HG02571 (cell line): Measurements from ENCODE around the gene ACTR1A.
A peak's percentile ranks its signal among the peaks of the same experiment; 100 is the strongest.

ENCODE experiments used
- ATAC-seq: cut with Tn5 transposase; IDR thresholded peaks from one replicate; pipeline ENCODE4 v1.9.1; 2021; ENCODE audit warnings: mild to moderate bottlenecking, moderate library complexity; ENCODE audit not compliant: unreplicated experiment

Gene ACTR1A

DNA sequence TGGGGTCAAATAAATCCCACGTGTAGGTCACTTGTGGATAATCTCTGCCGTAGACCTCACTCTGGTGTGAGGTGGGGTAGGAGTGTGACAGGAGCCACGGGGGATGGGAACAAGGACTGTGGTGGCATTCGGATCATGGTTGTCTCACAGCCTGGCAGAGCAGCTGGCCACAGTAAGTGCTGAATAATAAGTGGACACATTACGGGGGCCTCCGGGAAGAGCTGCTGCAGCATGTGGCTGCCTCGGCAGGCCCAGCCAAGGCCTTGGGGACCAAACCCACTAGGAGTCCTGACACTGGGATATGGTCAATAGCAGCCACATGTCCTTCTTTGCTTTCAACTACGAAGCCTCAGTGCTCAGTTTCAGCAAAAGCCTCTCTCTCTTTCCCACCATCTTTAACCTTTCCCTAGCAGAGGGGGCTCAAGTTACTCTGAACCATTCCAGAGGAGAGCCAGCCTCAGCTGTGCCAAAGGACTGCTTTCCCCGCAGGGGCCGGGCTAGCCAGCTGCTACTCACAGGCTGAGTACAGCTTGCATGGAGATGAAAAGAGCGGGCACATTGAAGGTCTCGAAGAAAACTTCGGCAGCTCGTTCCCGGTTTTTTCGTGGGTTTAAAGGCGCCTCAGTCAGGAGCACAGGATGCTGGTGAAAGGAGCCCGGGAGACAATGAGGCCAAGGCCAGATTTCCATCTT lies 17.3 kb downstream of the ACTR1A start:
- ATAC-seq: no peak

- no peak for ATAC-seq
Measured at GRCh38 chr10:102484021-102484420, 18.5 kb downstream of the ACTR1A start.

- ATAC-seq: no peak
Measured at GRCh38 chr10:102480396-102480795, 22.1 kb downstream of the ACTR1A start.

GRCh38 chr10:102479651-102480050 lies 22.9 kb downstream of the ACTR1A start:
- ATAC-seq: no peak

- no peak for ATAC-seq
Measured at GRCh38 chr10:102476466-102477141, 25.9 kb downstream of the ACTR1A start.

- ATAC-seq: no peak
Measured at GRCh38 chr10:102475451-102476040, 27.0 kb downstream of the ACTR1A start.

GRCh38 chr10:102473445-102474331 lies 28.8 kb downstream of the ACTR1A start:
- no peak for ATAC-seq

DNA sequence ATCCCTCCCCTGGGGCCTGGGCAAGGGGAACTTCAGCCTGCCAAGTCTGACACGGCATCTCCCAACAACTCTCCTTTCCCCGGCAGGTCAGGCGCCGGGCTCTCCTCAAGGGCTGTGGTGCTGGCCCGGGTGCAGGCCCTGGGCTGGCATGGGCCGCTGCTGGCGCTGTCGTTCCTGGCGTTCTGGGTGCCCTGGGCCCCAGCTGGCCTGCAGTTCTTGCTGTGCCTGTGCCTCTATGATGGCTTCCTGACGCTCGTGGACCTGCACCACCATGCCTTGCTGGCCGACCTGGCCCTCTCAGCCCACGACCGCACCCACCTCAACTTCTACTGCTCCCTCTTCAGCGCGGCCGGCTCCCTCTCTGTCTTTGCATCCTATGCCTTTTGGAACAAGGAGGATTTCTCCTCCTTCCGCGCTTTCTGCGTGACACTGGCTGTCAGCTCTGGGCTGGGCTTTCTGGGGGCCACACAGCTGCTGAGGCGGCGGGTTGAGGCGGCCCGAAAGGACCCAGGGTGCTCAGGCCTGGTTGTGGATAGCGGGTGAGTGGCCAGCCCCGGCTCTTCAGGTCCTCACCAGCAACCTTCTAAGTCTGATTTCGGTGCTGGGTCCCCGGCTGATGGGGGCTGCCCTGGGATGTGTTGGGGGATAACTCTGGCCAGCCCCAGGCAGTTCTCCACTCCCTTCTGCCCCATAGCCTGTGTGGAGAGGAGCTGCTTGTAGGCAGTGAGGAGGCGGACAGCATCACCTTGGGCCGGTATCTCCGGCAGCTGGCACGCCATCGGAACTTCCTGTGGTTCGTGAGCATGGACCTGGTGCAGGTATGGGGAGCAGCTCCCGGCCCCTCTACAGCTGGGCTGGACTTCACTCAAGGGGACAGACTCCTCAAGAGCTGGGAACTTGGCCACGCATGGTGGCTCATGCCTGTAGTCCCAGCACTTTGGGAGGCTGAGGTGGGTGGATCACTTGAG lies 31.6 kb downstream of the ACTR1A start:
- ATAC-seq: no peak

GRCh38 chr10:102468683-102469082 lies 33.8 kb downstream of the ACTR1A start:
- ATAC-seq: no peak

GRCh38 chr10:102467971-102468438 lies 34.5 kb downstream of the ACTR1A start:
- no peak for ATAC-seq

DNA sequence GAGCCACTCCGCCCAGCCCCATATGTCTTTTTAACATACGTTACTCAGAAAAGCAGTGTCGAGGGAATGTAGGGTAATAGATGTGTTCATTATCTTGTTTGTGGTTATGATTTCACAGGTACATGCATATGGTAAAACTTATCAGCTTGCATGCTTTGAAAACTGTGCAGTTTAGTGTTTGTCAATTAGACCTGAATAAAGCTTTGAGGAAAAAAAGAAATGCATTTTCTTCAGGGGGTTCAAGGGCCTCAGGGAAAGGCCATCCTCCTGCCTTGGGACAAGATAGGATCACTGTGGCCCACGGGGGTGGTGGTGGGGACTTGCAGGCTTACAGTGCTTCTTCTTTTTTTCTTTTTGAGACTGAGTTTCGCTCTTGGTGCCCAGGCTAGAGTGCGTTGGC lies 35.2 kb downstream of the ACTR1A start:
- no peak for ATAC-seq

DNA sequence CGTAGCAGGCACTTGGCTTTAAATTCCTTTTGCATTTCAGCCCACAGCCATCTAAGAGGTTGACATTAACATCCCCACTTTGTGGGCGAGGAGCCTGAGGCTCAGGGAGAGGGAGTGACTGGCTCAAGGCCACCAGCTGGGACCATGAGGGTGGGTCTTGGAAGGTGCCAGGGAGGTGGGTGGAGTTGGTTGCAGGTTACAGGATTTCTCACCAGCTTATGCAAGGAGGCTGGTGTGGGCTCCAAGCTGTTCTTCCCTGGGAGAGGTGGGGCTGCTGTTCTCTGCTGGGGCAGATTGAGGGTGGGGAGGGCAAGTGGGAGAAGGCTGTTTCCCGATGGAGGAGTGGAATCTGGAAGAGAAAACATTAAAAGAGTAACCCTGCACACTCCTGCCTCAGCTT lies 37.0 kb downstream of the ACTR1A start:
- ATAC-seq: no peak

GRCh38 chr10:102463983-102464382 lies 38.5 kb downstream of the ACTR1A start:
- no peak for ATAC-seq

DNA sequence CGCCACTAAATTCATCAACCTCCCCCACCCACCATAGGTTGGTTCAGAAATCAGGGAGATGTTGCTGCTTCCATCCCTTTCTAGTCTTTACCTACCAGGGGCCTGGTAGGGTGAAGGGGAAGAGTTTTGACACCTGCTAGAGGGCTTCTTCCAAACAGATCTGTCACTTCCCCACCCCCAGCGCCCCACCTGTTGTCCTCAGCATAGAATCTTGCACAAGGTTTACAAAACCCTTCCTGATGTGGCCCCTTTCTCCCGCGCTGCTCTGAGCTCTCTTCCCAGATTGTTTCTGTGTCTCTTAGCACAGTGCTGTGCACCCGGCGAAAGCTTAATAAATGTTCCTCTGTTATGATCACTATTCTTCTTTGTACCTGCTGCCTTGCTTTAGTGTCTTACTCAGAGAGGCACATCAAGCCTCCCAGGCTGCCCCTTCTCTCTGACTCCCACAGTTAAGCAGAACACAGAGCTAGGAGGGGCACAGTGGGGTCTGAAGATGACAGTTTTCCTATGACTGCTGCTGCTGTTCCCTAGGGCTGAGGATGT lies 39.9 kb downstream of the ACTR1A start:
- ATAC-seq: no peak

DNA sequence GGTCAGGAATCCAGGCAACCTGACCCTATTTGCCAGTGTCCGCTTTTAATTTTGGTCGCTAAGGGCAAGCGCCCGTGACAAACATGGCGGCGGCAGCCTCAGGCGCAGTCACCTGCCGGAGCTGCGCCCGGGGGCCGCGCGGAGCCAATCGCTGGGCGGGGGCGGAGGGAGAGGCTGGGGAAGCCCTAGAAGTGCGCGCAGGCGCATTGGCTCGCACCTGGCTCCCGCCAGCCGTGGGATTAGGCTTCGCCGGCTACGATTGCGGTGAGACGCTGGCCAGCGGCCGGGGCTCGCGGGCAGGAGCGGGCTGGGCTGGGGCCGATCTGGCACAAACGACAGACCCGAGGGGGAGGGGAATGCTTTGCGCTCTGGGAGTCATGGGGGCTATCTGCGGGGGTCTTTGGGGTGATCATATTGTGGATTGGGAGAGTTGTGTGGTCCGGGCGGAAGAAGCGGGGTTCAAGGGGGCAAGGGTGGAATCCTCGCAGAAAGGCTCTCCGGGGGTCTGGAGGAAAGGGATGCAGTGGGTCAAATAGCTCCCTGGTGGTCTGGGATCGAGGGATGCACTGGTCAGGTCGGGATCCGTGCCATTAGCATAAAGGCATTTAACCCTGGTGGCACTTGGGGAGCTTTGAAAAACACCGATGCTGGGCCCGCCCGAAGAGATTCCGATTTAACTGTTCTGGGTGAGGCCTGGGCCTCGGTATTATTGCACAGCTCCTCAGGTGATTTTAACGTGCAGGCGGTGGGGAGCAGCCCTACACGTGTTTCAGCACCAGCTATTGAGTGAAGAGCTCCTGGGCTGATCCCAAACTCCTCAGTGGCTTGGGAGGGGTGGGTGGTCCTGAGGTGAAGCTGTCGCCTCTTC lies 41.1 kb downstream of the ACTR1A start:
- peak; percentile 85 for ATAC-seq

GRCh38 chr10:102460836-102461186 lies 41.7 kb downstream of the ACTR1A start:
- peak; percentile 23 for ATAC-seq

DNA sequence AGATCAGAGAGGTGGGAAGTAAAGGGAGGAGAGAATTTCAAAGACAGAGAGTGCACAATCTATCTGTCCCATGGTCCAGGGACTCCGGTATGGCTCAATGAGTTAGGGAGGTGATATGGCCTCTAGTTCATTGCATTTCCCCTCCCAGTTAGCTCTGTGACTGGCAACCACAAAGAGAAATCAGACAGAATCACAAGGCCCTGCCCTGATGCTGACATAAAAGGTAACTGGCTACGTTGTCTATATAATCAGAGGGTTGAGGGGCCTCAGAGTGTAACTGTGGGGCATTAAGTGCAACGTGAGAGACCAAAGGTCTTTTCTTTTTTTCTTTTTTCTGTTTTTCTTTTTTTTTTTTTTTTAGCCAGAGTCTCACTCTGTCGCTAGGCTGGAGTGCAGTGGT lies 43.9 kb downstream of the ACTR1A start:
- no peak for ATAC-seq

- no peak for ATAC-seq
Measured at GRCh38 chr10:102457591-102458150, 44.8 kb downstream of the ACTR1A start.
